ENCODE data around the gene SLCO4A1. TPM values are rescaled to one million over a fixed set of nuclear protein-coding genes. Genes with fewer than 3 reads are reported as not detected.
"Not testable (repeated sequence)": the region's sequence is repeated elsewhere in the genome, so short reads cannot be mapped to it uniquely, and the experiment has no call there.

SLCO4A1 gene
- total RNA-seq, 1 experiment from 2014 or later = 161 TPM

- no TSS peak for BruUV-seq (replicated peaks)
- Histone ChIP-seq H3K79me2 (ENCODE audit: low read length) (no peaks in the 10 kb centered on the region), H3K4me3 (ENCODE audit: low read length) (no peak overlapping the region), H4K20me1 (ENCODE audit: low read length) (no peaks in the 10 kb centered on the region), H3K9me2 (replicated peaks; ENCODE audit: low read length) (no peaks in the 10 kb centered on the region), H3K4me1 (ENCODE audit: insufficient read depth, low read length) (peaks cover 8% of the 10 kb centered on the region; the same call in 1 of the 2 replicates), H3F3A (ENCODE audit: low read length, unreplicated experiment) (no peaks in the 10 kb centered on the region), H3K9me3 (ENCODE audit: low read length) (no peaks in the 10 kb centered on the region), H3K4me2 (ENCODE audit: low read length) (no peak overlapping the region), H2AFZ (ENCODE audit: low read length) (no peak overlapping the region), H3K36me3 (ENCODE audit: low read depth, low read length) (no peaks in the 10 kb centered on the region), H3K27ac (ENCODE audit: low read length) (no peak overlapping the region), H3K9ac (ENCODE audit: low read length) (no peak overlapping the region), H3K27me3 (ENCODE audit: low read length) (no peaks in the 10 kb centered on the region)
- intact Hi-C loops (cut with micrococcal nuclease) = no loop called here
- POLR2A ChIA-PET (ENCODE audit: unreplicated experiment) = no interaction called here
- CTCF ChIA-PET = interaction anchor here (1.3 kb wide), 1 partner anchor 26 kb away, joined by 9 read pairs; no protein-coding TSS in a partner anchor
- DNase-seq (no peak), ATAC-seq (no peak)
- TF ChIP-seq EZH2 (IDR thresholded peaks at IDR 0.05; ENCODE audit: low read length, unreplicated experiment) (no peak), EZH2phosphoT487 (IDR thresholded peaks at IDR 0.05; ENCODE audit: borderline replicate concordance, low read length) (no peak), CTCF (conservative IDR thresholded peaks at IDR 0.05; ENCODE audit: low read depth, low read length) (no peak)
These were observed 36.2 kb downstream of the SLCO4A1 start for GRCh38 chr20:62678553-62678952.

DNA sequence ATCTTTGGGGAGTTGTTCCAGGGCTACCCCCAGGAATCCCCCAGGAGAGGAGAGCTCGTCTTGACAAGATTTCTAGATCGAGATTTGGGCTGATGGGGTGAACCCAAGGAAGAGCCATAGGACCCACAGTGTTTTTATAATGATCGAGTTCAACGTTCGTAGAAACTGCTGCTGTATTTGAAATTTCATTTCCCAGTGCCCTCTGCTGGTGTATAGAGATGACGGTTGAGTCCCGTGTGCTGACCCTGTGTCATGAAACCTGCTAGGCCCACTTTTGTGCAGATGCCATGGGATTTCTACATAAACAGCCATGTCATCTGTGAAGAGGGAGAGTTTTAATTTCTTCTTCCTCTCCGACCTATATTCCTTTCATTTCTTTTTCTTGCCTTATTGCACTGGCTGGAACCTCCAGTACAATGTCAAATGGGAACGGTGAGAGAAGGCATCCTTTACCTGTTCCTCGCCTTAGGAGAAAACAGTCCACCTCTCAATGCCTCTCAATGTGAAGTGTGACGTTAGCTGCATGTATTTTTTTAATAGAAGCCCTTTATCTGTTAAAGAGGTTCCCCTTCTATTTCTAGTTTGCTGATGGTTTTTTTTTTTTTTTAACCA, 37.8 kb downstream of the SLCO4A1 start:
- BruUV-seq (replicated peaks) = no TSS peak
- Histone ChIP-seq H3K4me1 (ENCODE audit: insufficient read depth, low read length) (peaks cover 7% of the 10 kb centered on the region; the same call in 1 of the 2 replicates), H3K27ac (ENCODE audit: low read length) (no peak overlapping the region), H3K9me2 (replicated peaks; ENCODE audit: low read length) (no peaks in the 10 kb centered on the region), H3K36me3 (ENCODE audit: low read depth, low read length) (no peaks in the 10 kb centered on the region), H2AFZ (ENCODE audit: low read length) (no peak overlapping the region), H3K79me2 (ENCODE audit: low read length) (no peaks in the 10 kb centered on the region), H3K27me3 (ENCODE audit: low read length) (no peaks in the 10 kb centered on the region), H3K4me2 (ENCODE audit: low read length) (no peak overlapping the region), H3K4me3 (ENCODE audit: low read length) (no peak overlapping the region), H3F3A (ENCODE audit: low read length, unreplicated experiment) (no peaks in the 10 kb centered on the region), H3K9ac (ENCODE audit: low read length) (no peak overlapping the region), H4K20me1 (ENCODE audit: low read length) (no peaks in the 10 kb centered on the region), H3K9me3 (ENCODE audit: low read length) (no peaks in the 10 kb centered on the region)
- DNase-seq (no peak), ATAC-seq (no peak)
- ChIA-PET POLR2A (ENCODE audit: unreplicated experiment) (no interaction called here), CTCF (interaction anchor here (1.3 kb wide), 1 partner anchor 24 kb away, joined by 9 read pairs; no protein-coding TSS in a partner anchor)
- TF ChIP-seq EZH2 (IDR thresholded peaks at IDR 0.05; ENCODE audit: low read length, unreplicated experiment) (no peak), EZH2phosphoT487 (IDR thresholded peaks at IDR 0.05; ENCODE audit: borderline replicate concordance, low read length) (no peak), CTCF (conservative IDR thresholded peaks at IDR 0.05; ENCODE audit: low read depth, low read length) (0 out of 2 replicates have a peak, but pooled peaks have one; percentile 27)
- intact Hi-C loops (cut with micrococcal nuclease) = no loop called here

- no peak overlapping the region for H3K4me2 ChIP-seq (ENCODE audit: low read length)
- intact Hi-C loops (cut with micrococcal nuclease) = no loop called here
- CTCF ChIA-PET = no interaction called here
- H3K27ac ChIP-seq (ENCODE audit: low read length) = no peak overlapping the region
- H2AFZ ChIP-seq (ENCODE audit: low read length) = no peak overlapping the region
- no peaks in the 10 kb centered on the region for H3K9me2 ChIP-seq (replicated peaks; ENCODE audit: low read length)
- H3K9ac ChIP-seq (ENCODE audit: low read length) = no peak overlapping the region
- no peaks in the 10 kb centered on the region for H3F3A ChIP-seq (ENCODE audit: low read length, unreplicated experiment)
- no peaks in the 10 kb centered on the region for H4K20me1 ChIP-seq (ENCODE audit: low read length)
- H3K79me2 ChIP-seq (ENCODE audit: low read length) = no peaks in the 10 kb centered on the region
- H3K4me1 ChIP-seq (ENCODE audit: insufficient read depth, low read length) = peaks cover 13% of the 10 kb centered on the region
- H3K4me3 ChIP-seq (ENCODE audit: low read length) = no peak overlapping the region
- ATAC-seq (no peak), DNase-seq (no peak)
- TF ChIP-seq CTCF (conservative IDR thresholded peaks at IDR 0.05; ENCODE audit: low read depth, low read length) = no peak
- no peak for TF ChIP-seq EZH2phosphoT487 (IDR thresholded peaks at IDR 0.05; ENCODE audit: borderline replicate concordance, low read length)
- TF ChIP-seq EZH2 (IDR thresholded peaks at IDR 0.05; ENCODE audit: low read length, unreplicated experiment) = no peak
- POLR2A ChIA-PET (ENCODE audit: unreplicated experiment) = no interaction called here
- no peaks in the 10 kb centered on the region for H3K27me3 ChIP-seq (ENCODE audit: low read length)
- no peaks in the 10 kb centered on the region for H3K36me3 ChIP-seq (ENCODE audit: low read depth, low read length)
- BruUV-seq (replicated peaks) = no TSS peak
- H3K9me3 ChIP-seq (ENCODE audit: low read length) = no peaks in the 10 kb centered on the region
These were observed 40.7 kb downstream of the SLCO4A1 start for GRCh38 chr20:62682912-62683517.

DNA sequence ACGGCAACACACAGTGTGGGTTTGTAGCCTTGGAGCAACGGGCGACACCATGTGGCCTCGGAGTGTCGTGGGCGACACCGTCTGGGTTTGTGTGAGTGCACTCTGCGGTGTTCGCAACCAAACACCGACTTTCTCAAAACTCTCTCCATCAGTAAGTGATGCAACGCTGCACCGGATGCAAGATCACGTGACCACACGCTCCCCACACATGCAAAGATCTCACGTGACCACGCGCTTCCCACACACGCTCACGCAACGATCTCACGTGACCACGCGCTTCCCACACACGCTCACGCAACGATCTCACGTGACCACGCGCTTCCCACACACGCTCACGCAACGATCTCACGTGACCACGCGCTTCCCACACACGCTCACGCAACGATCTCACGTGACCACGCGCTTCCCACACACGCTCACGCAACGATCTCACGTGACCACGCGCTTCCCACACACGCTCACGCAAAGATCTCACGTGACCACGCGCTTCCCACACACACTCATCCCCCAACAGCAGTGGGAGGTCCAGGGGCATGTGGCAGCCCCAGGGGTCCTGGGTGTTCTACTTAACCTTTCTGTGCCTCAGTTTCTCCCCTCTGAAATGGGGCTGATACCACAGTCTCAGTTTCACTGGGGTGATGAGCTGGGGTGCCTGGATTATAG, 41.5 kb downstream of the SLCO4A1 start:
- H3K4me3 ChIP-seq (ENCODE audit: low read length); H3K27me3 ChIP-seq (ENCODE audit: low read length); H3F3A ChIP-seq (ENCODE audit: low read length, unreplicated experiment); POLR2A ChIA-PET (ENCODE audit: unreplicated experiment); BruUV-seq (replicated peaks); intact Hi-C loops (cut with micrococcal nuclease); ATAC-seq; H3K79me2 ChIP-seq (ENCODE audit: low read length); CTCF ChIA-PET; H4K20me1 ChIP-seq (ENCODE audit: low read length); H3K27ac ChIP-seq (ENCODE audit: low read length); H2AFZ ChIP-seq (ENCODE audit: low read length); H3K9me3 ChIP-seq (ENCODE audit: low read length); DNase-seq; H3K9me2 ChIP-seq (replicated peaks; ENCODE audit: low read length); H3K4me2 ChIP-seq (ENCODE audit: low read length); H3K36me3 ChIP-seq (ENCODE audit: low read depth, low read length); H3K9ac ChIP-seq (ENCODE audit: low read length): not testable (repeated sequence)
- H3K4me1 ChIP-seq (ENCODE audit: insufficient read depth, low read length) = peaks cover 13% of the 10 kb centered on the region
